GM18505 (cell line): ENCODE measurements around the gene CSMD2.
"Not testable (repeated sequence)": the region's sequence is repeated elsewhere in the genome, so short reads cannot be mapped to it uniquely, and the experiment has no call there.

ENCODE experiments used
- ATAC-seq: cut with Tn5 transposase; IDR thresholded peaks from one replicate; pipeline ENCODE4 v1.9.1; 2021; ENCODE audit not compliant: unreplicated experiment
- POLR2A ChIP-seq: IDR thresholded peaks from 4 replicates; pipeline ENCODE4 v1.6.1; 2011; ENCODE audit warnings: borderline replicate concordance; ENCODE audit not compliant: insufficient read depth, insufficient read length; ENCODE audit errors: extremely low read depth

CSMD2 gene

DNA sequence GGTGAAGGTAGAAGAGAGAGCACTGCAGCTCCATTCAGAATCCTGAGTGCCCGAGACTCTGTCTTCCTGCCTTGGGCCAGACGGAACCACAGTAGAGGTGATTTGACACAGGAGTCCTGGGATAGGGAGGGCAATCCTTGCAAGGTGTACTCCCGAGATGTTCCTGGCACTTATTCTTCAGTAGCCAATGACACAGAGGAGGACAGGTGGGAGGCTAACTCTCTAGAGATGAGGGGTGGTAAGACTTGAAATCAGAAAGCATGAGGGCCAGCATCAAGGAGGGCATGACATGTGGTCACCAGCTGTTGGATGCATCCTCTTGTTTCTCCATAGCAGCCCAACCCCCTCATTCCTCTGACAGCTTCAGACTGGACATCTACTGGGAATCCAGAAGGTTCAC lies 56.3 kb downstream of the CSMD2 start:
- no peak for ATAC-seq
- no peak for TF ChIP-seq POLR2A

DNA sequence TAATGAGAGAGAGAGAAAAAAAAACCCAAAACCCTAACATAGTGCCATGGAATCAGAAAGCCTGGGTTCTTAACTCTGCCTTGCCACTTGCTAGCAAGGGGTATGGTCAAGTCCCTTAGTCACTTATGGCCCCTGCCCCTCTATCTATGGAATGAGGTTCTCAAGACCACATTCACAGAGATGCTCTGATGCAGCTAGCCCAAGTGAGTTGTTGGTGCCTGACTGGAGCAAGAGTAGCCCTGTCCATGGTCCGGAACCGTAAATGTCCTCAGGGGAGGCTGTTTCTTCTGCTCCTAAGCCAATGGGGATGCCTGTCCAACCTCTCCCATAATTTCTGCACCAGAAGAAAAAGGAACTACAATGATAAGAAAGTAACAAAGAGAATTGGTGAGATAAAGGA lies 56.8 kb downstream of the CSMD2 start:
- no peak for ATAC-seq
- no peak for TF ChIP-seq POLR2A

DNA sequence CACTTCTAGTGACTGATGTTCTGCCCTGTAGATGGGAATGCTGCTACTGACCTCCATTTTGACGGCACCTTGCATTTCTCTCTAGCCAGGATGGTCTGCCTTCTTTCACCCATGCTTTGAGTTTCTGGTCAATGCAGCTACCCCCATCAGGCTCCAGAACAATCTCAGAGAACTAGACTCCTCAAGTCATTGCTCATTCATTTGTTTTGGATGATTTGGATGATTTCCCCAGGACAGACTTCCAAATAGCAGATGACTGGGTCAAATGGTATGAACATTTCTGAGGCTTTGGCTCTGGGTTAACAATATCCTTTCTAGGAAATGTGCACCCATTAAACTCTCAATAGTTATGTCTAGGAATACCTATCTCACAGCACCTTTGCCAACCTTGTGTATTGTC lies 63.9 kb downstream of the CSMD2 start:
- no peak for ATAC-seq
- no peak for TF ChIP-seq POLR2A

DNA sequence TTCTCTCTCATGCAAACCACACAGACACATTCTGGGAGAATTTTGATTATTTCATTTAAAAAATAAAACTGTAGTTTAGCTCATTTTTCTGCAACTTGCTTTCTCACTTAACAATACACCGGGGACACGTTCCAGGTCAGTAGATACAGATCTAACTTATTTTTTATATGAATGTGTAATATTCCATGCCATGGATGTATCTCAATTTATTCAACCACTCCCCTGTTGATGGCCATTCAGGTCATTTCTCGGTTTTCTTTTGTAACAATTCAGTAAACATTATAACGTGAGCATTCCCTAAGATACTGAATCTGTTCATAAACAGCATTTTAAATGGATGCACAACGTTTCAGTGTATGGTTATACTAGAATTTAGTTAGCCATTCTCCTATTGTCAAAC lies 64.7 kb downstream of the CSMD2 start:
- TF ChIP-seq POLR2A = no peak
- ATAC-seq = no peak

DNA sequence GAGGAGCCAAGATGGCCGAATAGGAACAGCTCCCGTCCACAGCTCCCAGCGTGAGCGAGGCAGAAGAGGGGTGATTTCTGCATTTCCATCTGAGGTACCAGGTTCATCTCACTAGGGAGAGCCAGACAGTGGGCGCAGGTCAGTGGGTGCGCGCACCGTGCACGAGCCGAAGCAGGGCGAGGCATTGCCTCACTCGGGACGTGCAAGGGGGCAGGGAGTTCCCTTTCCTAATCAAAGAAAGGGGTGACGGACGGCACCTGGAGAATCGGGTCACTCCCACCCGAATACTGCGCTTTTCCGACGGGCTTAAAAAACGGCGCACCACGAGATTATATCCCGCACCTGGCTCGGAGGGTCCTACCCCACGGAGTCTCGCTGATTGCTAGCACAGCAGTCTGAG lies 72.6 kb downstream of the CSMD2 start:
- ATAC-seq = not testable (repeated sequence)

DNA sequence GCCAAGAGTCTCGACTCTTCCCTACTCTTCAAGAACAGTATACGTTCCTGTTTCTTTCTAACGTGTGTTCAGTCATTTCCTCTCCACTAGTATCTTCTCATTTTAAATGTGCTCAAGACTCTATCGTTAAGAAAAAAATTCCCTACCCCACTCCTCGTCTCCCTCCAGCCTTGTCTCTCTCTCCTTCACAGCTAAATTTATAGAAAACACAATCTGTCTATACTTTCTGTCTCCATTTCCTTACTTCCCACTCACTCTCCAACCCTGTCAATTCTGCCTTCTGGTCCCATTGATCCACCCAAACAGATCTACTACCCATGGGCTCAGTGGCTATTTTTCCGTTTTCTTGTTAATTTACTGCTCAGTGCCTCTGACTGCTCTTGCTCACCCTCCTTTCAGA lies 75.3 kb downstream of the CSMD2 start:
- TF ChIP-seq POLR2A = no peak
- ATAC-seq = no peak

DNA sequence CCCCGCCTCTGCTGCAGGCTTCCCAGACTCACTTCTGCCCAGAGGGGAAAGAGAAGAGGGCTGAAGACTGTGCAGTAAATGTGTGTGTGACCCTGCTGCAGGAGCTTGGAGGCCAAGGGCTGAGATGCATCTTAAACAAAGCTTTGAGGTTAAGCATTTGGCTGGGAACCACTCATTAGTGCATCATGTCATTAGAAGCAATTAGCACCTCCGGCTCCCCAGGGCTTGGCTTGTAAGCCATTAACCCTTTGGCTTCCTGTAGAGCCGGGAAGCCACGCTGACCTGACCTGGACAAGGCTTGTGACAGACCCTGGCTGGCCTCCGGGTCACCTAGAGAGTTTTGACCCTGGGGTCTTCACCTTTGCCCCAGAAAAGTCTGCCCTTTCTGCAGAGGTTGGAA lies 77.0 kb downstream of the CSMD2 start:
- no peak for TF ChIP-seq POLR2A
- no peak for ATAC-seq

DNA sequence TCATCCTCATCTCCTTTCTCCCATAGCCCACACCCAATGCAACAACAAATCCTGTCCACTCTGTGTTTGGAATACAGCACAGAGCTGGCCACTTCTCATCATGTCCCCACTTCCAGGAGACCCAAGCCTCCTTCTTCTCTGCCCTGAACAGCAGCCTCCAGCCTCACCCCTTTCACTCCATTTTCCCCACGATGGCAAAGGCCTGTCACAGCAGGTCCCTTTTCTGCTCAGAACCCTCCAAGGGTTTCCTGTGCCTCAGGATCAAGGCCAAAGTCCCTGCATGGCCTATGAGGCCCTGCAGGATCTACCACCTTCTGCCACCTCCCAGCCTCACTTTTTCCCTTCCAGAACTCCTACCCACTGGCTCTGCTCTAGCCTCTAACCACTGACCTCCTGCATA lies 78.5 kb downstream of the CSMD2 start:
- no peak for ATAC-seq
- no peak for TF ChIP-seq POLR2A

DNA sequence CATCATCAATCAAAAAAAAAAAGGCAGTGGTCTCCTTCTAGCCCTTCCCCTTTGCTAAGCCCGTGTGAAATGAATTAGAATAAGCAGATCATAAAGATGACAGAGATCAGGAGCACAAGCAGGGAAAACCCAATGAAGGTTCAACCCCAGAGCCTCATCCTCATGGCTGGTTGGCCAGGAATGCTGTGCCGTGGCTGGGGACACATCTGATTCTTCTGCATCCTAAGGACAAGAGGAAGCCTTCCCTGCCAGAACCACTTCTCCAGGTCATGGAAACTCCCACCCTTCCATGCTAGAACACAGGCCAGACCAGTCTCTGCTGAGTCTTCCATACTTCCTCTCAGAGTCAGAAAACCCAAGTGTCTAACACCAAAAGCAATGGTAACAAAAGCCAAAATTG lies 81.1 kb downstream of the CSMD2 start:
- no peak for ATAC-seq
- TF ChIP-seq POLR2A = no peak

DNA sequence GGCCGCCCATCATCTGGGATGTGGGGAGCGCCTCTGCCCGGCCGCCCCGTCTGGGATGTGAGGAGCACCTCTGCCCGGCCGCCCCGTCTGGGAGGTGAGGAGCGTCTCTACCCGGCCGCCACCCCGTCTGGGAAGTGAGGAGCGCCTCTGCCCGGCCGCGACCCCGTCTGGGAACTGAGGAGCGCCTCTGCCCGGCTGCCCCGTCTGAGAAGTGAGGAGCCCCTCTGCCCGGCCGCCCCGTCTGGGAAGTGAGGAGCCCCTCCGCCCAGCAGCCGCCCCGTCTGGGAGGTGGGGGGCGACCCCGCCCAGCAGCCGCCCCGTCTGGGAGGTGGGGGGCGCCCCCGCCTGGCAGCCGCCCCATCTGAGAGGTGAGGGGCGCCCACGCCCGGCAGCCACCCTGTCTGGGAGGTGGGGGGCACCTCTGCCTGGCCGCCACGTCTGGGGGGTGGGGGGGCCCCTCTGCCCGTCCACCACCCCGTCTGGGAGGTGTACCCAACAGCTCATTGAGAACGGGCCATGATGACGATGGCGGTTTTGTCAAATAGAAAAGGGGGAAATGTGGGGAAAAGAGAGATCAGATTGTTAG lies 82.9 kb downstream of the CSMD2 start:
- ATAC-seq = not testable (repeated sequence)

DNA sequence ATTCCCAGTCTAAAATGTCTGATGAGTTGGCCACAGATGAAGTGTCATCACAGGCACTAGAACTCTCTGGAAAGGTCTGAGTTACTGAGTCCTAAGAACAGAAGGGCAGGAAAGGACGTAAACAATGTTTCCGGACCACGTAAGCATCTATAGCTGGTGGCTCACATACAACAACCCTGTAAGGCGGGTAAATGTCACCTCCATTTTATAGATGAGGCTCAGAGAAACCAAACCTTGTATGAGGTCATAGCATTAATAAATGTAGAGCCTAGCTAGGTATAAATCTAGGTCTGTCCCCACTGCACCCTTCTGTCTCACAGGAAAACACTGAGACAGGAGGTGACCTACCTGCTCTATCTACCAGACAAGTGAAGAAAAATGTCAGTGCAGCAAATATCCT lies 86.6 kb downstream of the CSMD2 start:
- TF ChIP-seq POLR2A = no peak
- ATAC-seq = no peak

DNA sequence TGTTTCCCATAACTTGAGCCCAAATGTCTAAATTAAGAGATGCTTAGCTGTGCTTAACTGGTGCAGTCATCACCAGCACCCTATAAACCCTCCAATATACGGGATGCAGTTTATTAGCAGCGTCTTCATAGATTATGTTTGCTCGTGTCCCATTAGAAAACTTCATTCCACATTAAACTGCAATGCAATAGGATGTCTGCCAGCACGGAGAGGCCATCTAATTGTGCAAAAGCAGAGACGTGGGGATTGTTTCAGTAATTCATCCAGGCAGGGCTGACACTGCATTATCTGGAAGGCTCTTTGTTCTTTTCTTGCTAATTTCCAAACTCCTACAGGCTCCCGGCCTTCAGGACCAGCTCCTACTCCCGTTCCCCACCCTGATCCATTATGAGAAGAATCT lies 89.5 kb downstream of the CSMD2 start:
- no peak for ATAC-seq
- no peak for TF ChIP-seq POLR2A

DNA sequence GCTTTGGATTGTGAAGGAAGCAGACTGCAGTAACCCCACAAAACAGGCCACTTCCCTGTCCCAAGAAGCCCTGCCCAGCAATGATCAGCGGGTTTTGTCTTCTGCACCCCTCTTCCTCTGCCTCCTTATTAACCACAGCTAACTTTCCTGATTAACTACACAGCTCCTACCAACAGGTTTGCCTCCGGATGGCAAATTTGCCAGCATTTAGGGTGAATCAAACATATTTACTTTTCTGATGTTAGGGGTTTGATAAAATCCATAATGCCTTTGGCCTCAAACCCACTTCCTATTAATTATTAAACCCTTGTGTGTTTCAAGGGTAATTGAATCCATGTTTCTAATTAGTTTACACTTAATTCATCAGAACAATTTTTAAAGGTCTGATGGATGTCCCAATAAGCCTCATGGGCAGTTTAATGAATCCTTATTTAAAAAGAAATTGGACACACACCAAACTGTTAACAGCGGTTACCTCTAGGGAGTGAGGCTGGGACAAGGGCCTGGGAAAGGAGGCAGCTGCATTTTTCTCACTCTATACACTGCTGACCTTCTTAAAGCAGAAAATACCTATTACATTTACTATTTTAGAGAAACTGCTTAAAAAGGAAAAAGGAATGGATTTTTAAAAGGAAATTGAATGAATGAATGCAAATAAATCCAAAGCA lies 91.9 kb downstream of the CSMD2 start:
- no peak for TF ChIP-seq POLR2A
- ATAC-seq = no peak

DNA sequence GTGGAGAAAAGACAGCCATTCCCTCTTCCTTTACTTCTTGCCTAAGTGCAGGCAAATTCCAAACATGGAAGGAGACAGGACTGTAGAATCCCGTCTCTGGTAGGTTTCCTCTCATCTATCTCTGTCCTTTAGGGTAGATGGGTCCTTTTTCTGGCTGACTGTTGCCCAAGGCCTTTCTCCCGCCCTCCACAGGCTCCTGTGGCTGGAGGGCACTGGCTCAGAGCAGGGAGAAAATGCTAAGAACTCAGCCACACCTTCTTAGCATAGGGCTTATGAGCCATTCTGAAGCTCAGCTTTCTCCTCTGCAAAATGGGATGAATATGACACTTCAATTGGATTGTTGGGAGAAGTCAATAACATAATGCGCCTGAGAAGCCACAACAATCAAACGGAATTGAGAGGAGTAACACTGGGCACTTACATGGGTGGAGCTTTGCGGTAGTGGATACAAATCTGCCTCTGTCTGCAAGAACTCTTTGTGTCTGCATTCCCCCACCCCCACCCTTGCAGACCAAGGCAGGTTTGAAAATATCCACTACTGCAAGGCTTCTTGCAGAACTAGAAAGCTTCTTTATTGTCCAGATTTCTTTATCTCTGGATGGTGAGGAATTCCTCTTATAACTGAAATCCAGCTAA lies 94.7 kb downstream of the CSMD2 start:
- ATAC-seq = no peak
- TF ChIP-seq POLR2A = no peak
